ENCODE measurements around the gene DUS1L. TPM values are rescaled to one million over a fixed set of nuclear protein-coding genes. Genes with fewer than 3 reads are reported as not detected.

Gene DUS1L
- total RNA-seq, 2 donors from 2014 or later = 125 to 196 TPM

DNA sequence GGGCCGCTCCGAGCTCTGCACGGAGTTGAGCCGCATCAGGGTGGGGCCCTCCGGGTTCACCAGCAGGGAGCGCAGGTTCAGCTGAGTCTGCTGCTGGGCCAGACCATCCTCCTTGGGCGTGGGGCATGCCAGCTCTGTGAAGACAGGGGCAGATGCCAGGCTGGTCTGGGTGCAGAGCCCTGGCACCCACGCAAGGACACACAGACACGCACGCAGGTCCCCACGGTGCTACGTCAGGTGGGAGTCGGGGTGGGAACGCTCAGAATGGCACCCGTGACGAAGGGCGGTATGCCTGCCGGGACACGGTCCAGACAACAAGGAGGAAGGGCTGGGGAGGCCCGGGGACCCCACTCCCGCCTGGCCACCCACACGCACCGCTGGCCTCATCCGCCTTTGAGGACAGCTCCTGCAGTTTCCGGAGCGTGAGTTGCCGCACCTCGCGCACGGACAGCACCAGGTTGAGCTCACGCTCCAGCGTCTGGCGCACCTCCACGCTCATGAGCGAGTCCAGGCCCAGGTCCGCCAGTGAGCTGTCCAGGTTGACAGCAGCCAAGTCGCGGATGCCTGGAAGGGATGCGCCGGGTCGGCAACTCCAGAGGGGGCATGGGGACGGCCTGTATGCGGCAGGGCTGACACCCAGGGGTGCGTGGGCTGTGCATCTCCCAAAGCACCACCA is 15.3 kb upstream of the DUS1L start:
- H3K36me3 Mint-ChIP-seq = no peaks in the 10 kb centered on the region
- ATAC-seq (no peak), DNase-seq (ENCODE audit: low spot score) (no peak)
- no peaks in the 10 kb centered on the region for H3K4me1 Mint-ChIP-seq (ENCODE audit: low read depth in 2 of 2)
- H3K4me3 Mint-ChIP-seq = no peak overlapping the region
- no peaks in the 10 kb centered on the region for H3K27me3 Mint-ChIP-seq
- no peaks in the 10 kb centered on the region for H3K9me3 Mint-ChIP-seq
- no peak overlapping the region for H3K27ac Mint-ChIP-seq

GRCh38 chr17:82080048-82080788 is 14.6 kb upstream of the DUS1L start:
- H3K4me1 Mint-ChIP-seq (ENCODE audit: low read depth in 2 of 2) = no peaks in the 10 kb centered on the region
- H3K27ac Mint-ChIP-seq = no peak overlapping the region
- no peak overlapping the region for H3K4me3 Mint-ChIP-seq
- H3K36me3 Mint-ChIP-seq = no peaks in the 10 kb centered on the region
- ATAC-seq = no peak
- DNase-seq (ENCODE audit: low spot score) = no peak
- H3K9me3 Mint-ChIP-seq = no peaks in the 10 kb centered on the region
- no peaks in the 10 kb centered on the region for H3K27me3 Mint-ChIP-seq

DNA sequence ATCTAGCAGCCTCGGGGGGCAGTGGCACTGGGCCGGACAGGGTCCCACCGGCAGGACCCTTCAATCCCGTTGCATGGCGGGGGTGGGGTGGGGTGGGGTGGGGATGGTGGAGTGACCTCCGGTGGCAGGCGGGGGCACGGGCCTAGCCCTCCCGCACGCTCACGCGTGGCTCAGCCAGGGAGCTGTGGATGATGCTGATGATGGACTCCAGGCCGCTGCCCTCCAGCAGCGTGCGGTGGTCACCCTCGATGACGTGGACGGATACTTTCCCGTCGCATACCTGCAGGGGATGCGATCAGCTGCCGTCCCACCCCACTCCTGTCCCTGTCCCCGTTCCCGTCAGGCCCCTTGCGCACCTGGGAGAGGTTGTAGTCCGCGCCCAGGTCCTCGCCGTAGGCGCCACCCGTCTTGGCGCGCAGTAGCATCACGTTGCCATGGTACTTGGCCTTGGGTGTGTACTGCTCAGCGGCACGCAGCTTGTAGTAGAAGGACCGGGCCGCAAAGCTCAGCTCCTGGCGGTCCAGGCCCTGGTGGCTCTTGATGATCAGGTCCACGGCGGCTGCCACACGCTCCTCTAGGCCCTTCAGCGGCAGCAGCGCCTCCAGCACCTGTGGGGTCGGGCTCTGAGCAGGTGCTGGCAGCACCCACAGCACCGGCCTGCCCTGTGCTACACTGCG is 13.5 kb upstream of the DUS1L start:
- Mint-ChIP-seq H3K27ac (no peak overlapping the region), H3K9me3 (no peaks in the 10 kb centered on the region), H3K27me3 (no peaks in the 10 kb centered on the region), H3K4me3 (no peak overlapping the region), H3K36me3 (no peaks in the 10 kb centered on the region), H3K4me1 (ENCODE audit: low read depth in 2 of 2) (no peaks in the 10 kb centered on the region)
- no peak for ATAC-seq
- DNase-seq (ENCODE audit: low spot score) = no peak

DNA sequence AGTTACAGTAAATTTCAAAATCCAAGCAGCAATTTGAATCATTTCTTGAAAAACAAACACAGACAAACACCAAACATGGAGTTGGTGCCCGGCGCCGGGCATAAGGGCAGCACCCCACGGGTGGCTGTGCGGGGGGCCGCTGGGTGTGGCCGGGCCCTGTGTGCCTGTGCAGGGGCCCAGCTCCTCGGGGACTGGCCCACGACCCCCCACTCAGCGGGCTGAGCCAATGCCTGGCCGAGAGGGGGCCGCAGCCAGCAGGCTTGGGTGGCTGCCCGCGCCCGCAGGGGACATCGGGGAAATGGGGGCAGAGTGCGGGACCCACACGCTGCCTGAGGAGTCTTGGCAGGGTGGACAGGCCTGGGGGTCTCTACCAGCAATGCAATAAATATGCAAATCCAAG is 12.8 kb upstream of the DUS1L start:
- Mint-ChIP-seq H3K4me1 (ENCODE audit: low read depth in 2 of 2) (no peaks in the 10 kb centered on the region), H3K27me3 (no peaks in the 10 kb centered on the region), H3K27ac (no peak overlapping the region), H3K36me3 (no peaks in the 10 kb centered on the region), H3K9me3 (no peaks in the 10 kb centered on the region), H3K4me3 (no peak overlapping the region)
- ATAC-seq (no peak), DNase-seq (ENCODE audit: low spot score) (no peak)

- Mint-ChIP-seq H3K4me1 (ENCODE audit: low read depth in 2 of 2) (no peaks in the 10 kb centered on the region), H3K27me3 (no peaks in the 10 kb centered on the region), H3K36me3 (no peaks in the 10 kb centered on the region), H3K4me3 (no peak overlapping the region), H3K27ac (no peak overlapping the region), H3K9me3 (no peaks in the 10 kb centered on the region)
- no peak for DNase-seq (ENCODE audit: low spot score)
- no peak for ATAC-seq
Observed at GRCh38 chr17:82077617-82078358, 12.2 kb upstream of the DUS1L start.

- Mint-ChIP-seq H3K4me3 (no peak overlapping the region), H3K4me1 (ENCODE audit: low read depth in 2 of 2) (no peaks in the 10 kb centered on the region), H3K27ac (no peak overlapping the region), H3K27me3 (no peaks in the 10 kb centered on the region), H3K36me3 (no peaks in the 10 kb centered on the region), H3K9me3 (no peaks in the 10 kb centered on the region)
- no peak for DNase-seq (ENCODE audit: low spot score)
- ATAC-seq = peak in 1 of 2 donors; percentile 44
Observed at GRCh38 chr17:82076785-82077591, 11.4 kb upstream of the DUS1L start.

- DNase-seq (ENCODE audit: low spot score) (no peak), ATAC-seq (peak in 1 of 2 donors; percentile 2)
- H3K9me3 Mint-ChIP-seq = no peaks in the 10 kb centered on the region
- H3K36me3 Mint-ChIP-seq = no peaks in the 10 kb centered on the region
- no peaks in the 10 kb centered on the region for H3K4me1 Mint-ChIP-seq (ENCODE audit: low read depth in 2 of 2)
- H3K4me3 Mint-ChIP-seq = no peak overlapping the region
- no peak overlapping the region for H3K27ac Mint-ChIP-seq
- H3K27me3 Mint-ChIP-seq = no peaks in the 10 kb centered on the region
Observed at GRCh38 chr17:82076018-82076784, 10.6 kb upstream of the DUS1L start.

- H3K27ac Mint-ChIP-seq = no peak overlapping the region
- no peaks in the 10 kb centered on the region for H3K4me1 Mint-ChIP-seq (ENCODE audit: low read depth in 2 of 2)
- ATAC-seq = no peak
- no peak overlapping the region for H3K4me3 Mint-ChIP-seq
- H3K36me3 Mint-ChIP-seq = no peaks in the 10 kb centered on the region
- no peaks in the 10 kb centered on the region for H3K9me3 Mint-ChIP-seq
- no peak for DNase-seq (ENCODE audit: low spot score)
- H3K27me3 Mint-ChIP-seq = no peaks in the 10 kb centered on the region
Observed at GRCh38 chr17:82073446-82073845, 7.8 kb upstream of the DUS1L start.

- H3K9me3 Mint-ChIP-seq = no peaks in the 10 kb centered on the region
- H3K27me3 Mint-ChIP-seq = no peaks in the 10 kb centered on the region
- ATAC-seq = no peak
- no peaks in the 10 kb centered on the region for H3K4me1 Mint-ChIP-seq (ENCODE audit: low read depth in 2 of 2)
- no peaks in the 10 kb centered on the region for H3K36me3 Mint-ChIP-seq
- no peak overlapping the region for H3K27ac Mint-ChIP-seq
- no peak overlapping the region for H3K4me3 Mint-ChIP-seq
- DNase-seq (ENCODE audit: low spot score) = no peak
Observed at GRCh38 chr17:82072827-82073226, 7.2 kb upstream of the DUS1L start.

- Mint-ChIP-seq H3K9me3 (no peaks in the 10 kb centered on the region), H3K4me3 (no peak overlapping the region), H3K36me3 (no peaks in the 10 kb centered on the region), H3K4me1 (ENCODE audit: low read depth in 2 of 2) (peaks cover 0 to 6% of the 10 kb centered on the region in 2 donors), H3K27me3 (no peaks in the 10 kb centered on the region), H3K27ac (no peak overlapping the region)
- ATAC-seq (no peak), DNase-seq (ENCODE audit: low spot score) (no peak)
Observed at GRCh38 chr17:82070611-82071010, 5.0 kb upstream of the DUS1L start.

- DNase-seq (ENCODE audit: low spot score) = no peak
- Mint-ChIP-seq H3K4me3 (peak overlapping the region; percentile 51), H3K27ac (no peak overlapping the region)
Observed at GRCh38 chr17:82065193-82065637, 389 bp downstream of the DUS1L start.

DNA sequence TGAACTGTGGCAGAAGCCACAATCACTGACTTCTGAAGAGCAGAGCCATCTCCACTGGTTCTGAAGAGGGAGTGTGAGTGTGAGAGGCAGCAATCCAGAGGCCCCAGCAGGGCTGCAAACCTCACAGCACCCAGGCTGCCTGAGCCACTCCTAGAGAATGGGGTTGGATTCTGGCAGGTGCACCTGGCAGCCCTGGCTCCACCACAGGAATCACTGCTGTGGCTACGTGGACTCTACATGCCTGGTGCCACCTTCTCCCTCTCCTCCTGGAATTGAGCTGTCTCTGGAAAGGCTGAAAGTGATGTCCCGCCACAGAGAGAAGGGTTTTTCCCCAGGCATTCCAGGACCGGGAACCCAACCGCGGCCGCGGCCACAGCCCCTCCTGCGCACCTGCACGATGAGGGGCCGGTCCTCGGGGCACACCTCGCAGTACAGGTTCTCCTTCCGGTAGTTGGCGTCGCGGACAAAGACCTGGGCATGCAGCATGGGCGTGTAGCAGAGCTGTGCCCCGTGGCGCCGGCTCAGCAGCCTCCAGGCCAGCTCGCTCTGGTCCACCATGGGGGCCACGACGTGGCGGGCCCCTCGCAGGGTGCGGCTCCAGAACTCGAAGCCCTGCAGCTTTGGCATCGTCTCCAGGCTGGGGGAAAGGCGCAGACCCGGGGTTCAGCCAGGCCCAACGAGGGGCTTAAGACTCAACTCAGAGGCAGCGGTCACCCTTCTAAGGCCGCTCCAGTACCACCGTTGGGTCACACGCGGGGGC is 991 bp downstream of the DUS1L start:
- Mint-ChIP-seq H3K27me3 (no peaks in the 10 kb centered on the region), H3K4me1 (ENCODE audit: low read depth in 2 of 2) (peaks cover 0 to 9% of the 10 kb centered on the region in 2 donors), H3K9me3 (no peaks in the 10 kb centered on the region), H3K4me3 (peak overlapping the region; percentile 51), H3K36me3 (no peaks in the 10 kb centered on the region), H3K27ac (no peak overlapping the region)
- ATAC-seq = no peak
- DNase-seq (ENCODE audit: low spot score) = no peak

More at GRCh38 chr17:82065193-82065637, 389 bp downstream of the DUS1L start:
- Mint-ChIP-seq H3K36me3 (no peaks in the 10 kb centered on the region), H3K9me3 (no peaks in the 10 kb centered on the region), H3K4me1 (ENCODE audit: low read depth in 2 of 2) (peaks cover 0 to 7% of the 10 kb centered on the region in 2 donors), H3K27me3 (no peaks in the 10 kb centered on the region)
- ATAC-seq = peak; percentile 63 to 73
